ENCODE data around the gene METTL8.

METTL8 gene

GRCh38 chr2:171310889-171311288, 122.9 kb downstream of the METTL8 start:
- no peaks in the 10 kb centered on the region for H3K27me3 ChIP-seq (ENCODE audit: insufficient read depth, insufficient read length)
- H3K4me1 ChIP-seq (ENCODE audit: insufficient read depth, insufficient read length), result peaks cover 2% of the 10 kb centered on the region
- no peak for DNase-seq (ENCODE audit: low read depth, low spot score)
- H3K9ac ChIP-seq (ENCODE audit: insufficient read length, low read depth), result no peak overlapping the region
- TF ChIP-seq YY1 (IDR thresholded peaks at IDR 0.05; ENCODE audit: insufficient read depth, insufficient read length), result no peak
- TF ChIP-seq ZNF274 (IDR thresholded peaks at IDR 0.05; ENCODE audit: low read depth, low read length), result no peak
- TF ChIP-seq SUZ12 (IDR thresholded peaks at IDR 0.05; ENCODE audit: extremely low read depth, insufficient read depth, insufficient read length), result no peak
- peaks cover 33% of the 10 kb centered on the region; the same call in 1 of the 2 replicates for H3K9me3 ChIP-seq (ENCODE audit: insufficient read depth, low read length)
- no peak overlapping the region for H3K4me3 ChIP-seq (ENCODE audit: insufficient read length, low read depth)
- H3K36me3 ChIP-seq (ENCODE audit: insufficient read depth, insufficient read length, low read length), result no peaks in the 10 kb centered on the region

- Histone ChIP-seq H3K9me3 (ENCODE audit: insufficient read depth, low read length) (peaks cover 33% of the 10 kb centered on the region; the same call in 1 of the 2 replicates), H3K4me3 (ENCODE audit: insufficient read length, low read depth) (no peak overlapping the region), H3K36me3 (ENCODE audit: insufficient read depth, insufficient read length, low read length) (no peaks in the 10 kb centered on the region), H3K4me1 (ENCODE audit: insufficient read depth, insufficient read length) (no peaks in the 10 kb centered on the region), H3K9ac (ENCODE audit: insufficient read length, low read depth) (no peak overlapping the region), H3K27me3 (ENCODE audit: insufficient read depth, insufficient read length) (no peaks in the 10 kb centered on the region)
- TF ChIP-seq SUZ12 (IDR thresholded peaks at IDR 0.05; ENCODE audit: extremely low read depth, insufficient read depth, insufficient read length) (no peak), ZNF274 (IDR thresholded peaks at IDR 0.05; ENCODE audit: low read depth, low read length) (no peak), YY1 (IDR thresholded peaks at IDR 0.05; ENCODE audit: insufficient read depth, insufficient read length) (no peak)
- DNase-seq (ENCODE audit: low read depth, low spot score), result no peak
These were observed 124.1 kb downstream of the METTL8 start for GRCh38 chr2:171309455-171310286.

GRCh38 chr2:171308280-171309054, 125.3 kb downstream of the METTL8 start:
- Histone ChIP-seq H3K9ac (ENCODE audit: insufficient read length, low read depth) (no peak overlapping the region), H3K36me3 (ENCODE audit: insufficient read depth, insufficient read length, low read length) (no peaks in the 10 kb centered on the region), H3K4me3 (ENCODE audit: insufficient read length, low read depth) (no peak overlapping the region), H3K4me1 (ENCODE audit: insufficient read depth, insufficient read length) (no peaks in the 10 kb centered on the region), H3K27me3 (ENCODE audit: insufficient read depth, insufficient read length) (no peaks in the 10 kb centered on the region), H3K9me3 (ENCODE audit: insufficient read depth, low read length) (peaks cover 25% of the 10 kb centered on the region; the same call in 1 of the 2 replicates)
- no peak for DNase-seq (ENCODE audit: low read depth, low spot score)
- no peak for TF ChIP-seq SUZ12 (IDR thresholded peaks at IDR 0.05; ENCODE audit: extremely low read depth, insufficient read depth, insufficient read length)
- TF ChIP-seq ZNF274 (IDR thresholded peaks at IDR 0.05; ENCODE audit: low read depth, low read length), result no peak
- no peak for TF ChIP-seq YY1 (IDR thresholded peaks at IDR 0.05; ENCODE audit: insufficient read depth, insufficient read length)

- Histone ChIP-seq H3K4me1 (ENCODE audit: insufficient read depth, insufficient read length) (no peaks in the 10 kb centered on the region), H3K36me3 (ENCODE audit: insufficient read depth, insufficient read length, low read length) (no peaks in the 10 kb centered on the region), H3K9ac (ENCODE audit: insufficient read length, low read depth) (no peak overlapping the region), H3K9me3 (ENCODE audit: insufficient read depth, low read length) (peaks cover 18% of the 10 kb centered on the region; the same call in 1 of the 2 replicates), H3K4me3 (ENCODE audit: insufficient read length, low read depth) (no peak overlapping the region), H3K27me3 (ENCODE audit: insufficient read depth, insufficient read length) (no peaks in the 10 kb centered on the region)
- TF ChIP-seq YY1 (IDR thresholded peaks at IDR 0.05; ENCODE audit: insufficient read depth, insufficient read length) (no peak), ZNF274 (IDR thresholded peaks at IDR 0.05; ENCODE audit: low read depth, low read length) (no peak)
- no peak for DNase-seq (ENCODE audit: low read depth, low spot score)
These were observed 126.2 kb downstream of the METTL8 start for GRCh38 chr2:171307560-171307959.

GRCh38 chr2:171297956-171298355, 135.8 kb downstream of the METTL8 start:
- TF ChIP-seq YY1 (IDR thresholded peaks at IDR 0.05; ENCODE audit: insufficient read depth, insufficient read length) (no peak), SUZ12 (IDR thresholded peaks at IDR 0.05; ENCODE audit: extremely low read depth, insufficient read depth, insufficient read length) (no peak), ZNF274 (IDR thresholded peaks at IDR 0.05; ENCODE audit: low read depth, low read length) (no peak)
- Histone ChIP-seq H3K9me3 (ENCODE audit: insufficient read depth, low read length) (no peaks in the 10 kb centered on the region), H3K27me3 (ENCODE audit: insufficient read depth, insufficient read length) (no peaks in the 10 kb centered on the region), H3K4me3 (ENCODE audit: insufficient read length, low read depth) (no peak overlapping the region), H3K36me3 (ENCODE audit: insufficient read depth, insufficient read length, low read length) (no peaks in the 10 kb centered on the region), H3K9ac (ENCODE audit: insufficient read length, low read depth) (no peak overlapping the region), H3K4me1 (ENCODE audit: insufficient read depth, insufficient read length) (no peaks in the 10 kb centered on the region)
- DNase-seq (ENCODE audit: low read depth, low spot score), result no peak

- Histone ChIP-seq H3K27me3 (ENCODE audit: insufficient read depth, insufficient read length) (no peaks in the 10 kb centered on the region), H3K4me3 (ENCODE audit: insufficient read length, low read depth) (no peak overlapping the region), H3K9ac (ENCODE audit: insufficient read length, low read depth) (no peak overlapping the region), H3K9me3 (ENCODE audit: insufficient read depth, low read length) (no peaks in the 10 kb centered on the region), H3K4me1 (ENCODE audit: insufficient read depth, insufficient read length) (no peaks in the 10 kb centered on the region), H3K36me3 (ENCODE audit: insufficient read depth, insufficient read length, low read length) (no peaks in the 10 kb centered on the region)
- TF ChIP-seq YY1 (IDR thresholded peaks at IDR 0.05; ENCODE audit: insufficient read depth, insufficient read length), result no peak
- no peak for TF ChIP-seq SUZ12 (IDR thresholded peaks at IDR 0.05; ENCODE audit: extremely low read depth, insufficient read depth, insufficient read length)
- no peak for TF ChIP-seq ZNF274 (IDR thresholded peaks at IDR 0.05; ENCODE audit: low read depth, low read length)
- DNase-seq (ENCODE audit: low read depth, low spot score), result no peak
These were observed 139.2 kb downstream of the METTL8 start for GRCh38 chr2:171294608-171295007.

GRCh38 chr2:171293661-171294060, 140.1 kb downstream of the METTL8 start:
- no peak for DNase-seq (ENCODE audit: low read depth, low spot score)
- H3K9ac ChIP-seq (ENCODE audit: insufficient read length, low read depth), result no peak overlapping the region
- no peaks in the 10 kb centered on the region for H3K36me3 ChIP-seq (ENCODE audit: insufficient read depth, insufficient read length, low read length)
- H3K4me1 ChIP-seq (ENCODE audit: insufficient read depth, insufficient read length), result no peaks in the 10 kb centered on the region
- H3K27me3 ChIP-seq (ENCODE audit: insufficient read depth, insufficient read length), result no peaks in the 10 kb centered on the region
- TF ChIP-seq YY1 (IDR thresholded peaks at IDR 0.05; ENCODE audit: insufficient read depth, insufficient read length), result no peak
- no peak for TF ChIP-seq SUZ12 (IDR thresholded peaks at IDR 0.05; ENCODE audit: extremely low read depth, insufficient read depth, insufficient read length)
- no peak for TF ChIP-seq ZNF274 (IDR thresholded peaks at IDR 0.05; ENCODE audit: low read depth, low read length)
- H3K4me3 ChIP-seq (ENCODE audit: insufficient read length, low read depth), result no peak overlapping the region
- H3K9me3 ChIP-seq (ENCODE audit: insufficient read depth, low read length), result no peaks in the 10 kb centered on the region

Data from NT2/D1 (cell line).